ENCODE results near the gene ATL1. TPM values are rescaled to one million over a fixed set of nuclear protein-coding genes. Genes with fewer than 3 reads are reported as not detected.
A peak's percentile ranks its signal among the peaks of the same experiment; 100 is the strongest.

The ATL1 gene
- total and polyA plus RNA-seq, 2 experiments from 2014 or later = 4.3 to 6.0 TPM

GRCh38 chr14:50615056-50615455, 55.1 kb downstream of the ATL1 start:
- Histone ChIP-seq H4K20me1 (ENCODE audit: insufficient read depth, poor library complexity, severe bottlenecking) (no peaks in the 10 kb centered on the region), H3K36me3 (replicated peaks; ENCODE audit: insufficient read depth, low read depth) (no peaks in the 10 kb centered on the region), H3K79me2 (no peaks in the 10 kb centered on the region), H3K9me2 (replicated peaks; ENCODE audit: insufficient read depth) (no peaks in the 10 kb centered on the region), H3K4me3 (no peak overlapping the region), H3K4me2 (no peak overlapping the region), H3K27ac (no peak overlapping the region), H3K27me3 (no peaks in the 10 kb centered on the region), H2AFZ (no peak overlapping the region), H3K4me1 (ENCODE audit: insufficient read depth) (no peaks in the 10 kb centered on the region), H3K9me3 (ENCODE audit: low read depth) (no peaks in the 10 kb centered on the region)
- DNase-seq (ENCODE audit: low spot score) = no peak
- WGBS (ENCODE audit: low lambda C conversion rate, missing lambda C conversion rate) = 48% methylated on average over 4 of the region's 4 CpGs
- TF ChIP-seq CTCF (IDR thresholded peaks at IDR 0.05; ENCODE audit: poor library complexity) = no peak

GRCh38 chr14:50615552-50615951, 55.6 kb downstream of the ATL1 start:
- Histone ChIP-seq H3K79me2 (no peaks in the 10 kb centered on the region), H3K4me3 (no peak overlapping the region), H3K9me3 (ENCODE audit: low read depth) (no peaks in the 10 kb centered on the region), H3K27ac (no peak overlapping the region), H3K9me2 (replicated peaks; ENCODE audit: insufficient read depth) (no peaks in the 10 kb centered on the region), H2AFZ (no peak overlapping the region), H3K36me3 (replicated peaks; ENCODE audit: insufficient read depth, low read depth) (no peaks in the 10 kb centered on the region), H4K20me1 (ENCODE audit: insufficient read depth, poor library complexity, severe bottlenecking) (no peaks in the 10 kb centered on the region), H3K27me3 (no peaks in the 10 kb centered on the region), H3K4me2 (no peak overlapping the region), H3K4me1 (ENCODE audit: insufficient read depth) (no peaks in the 10 kb centered on the region)
- DNase-seq (ENCODE audit: low spot score) = no peak
- TF ChIP-seq EZH2phosphoT487 (IDR thresholded peaks at IDR 0.05; ENCODE audit: low read depth, severe bottlenecking, unreplicated experiment) = no peak
- WGBS (ENCODE audit: low lambda C conversion rate, missing lambda C conversion rate) = 98% methylated on average over 2 of the region's 2 CpGs

GRCh38 chr14:50616275-50616674, 56.3 kb downstream of the ATL1 start:
- no peak for DNase-seq (ENCODE audit: low spot score)
- WGBS (ENCODE audit: low lambda C conversion rate, missing lambda C conversion rate) = 98% methylated on average over 2 of the region's 2 CpGs
- H2AFZ ChIP-seq = no peak overlapping the region
- H3K79me2 ChIP-seq = no peaks in the 10 kb centered on the region
- H3K9me2 ChIP-seq (replicated peaks; ENCODE audit: insufficient read depth) = no peaks in the 10 kb centered on the region
- no peaks in the 10 kb centered on the region for H3K27me3 ChIP-seq
- no peak for TF ChIP-seq EZH2phosphoT487 (IDR thresholded peaks at IDR 0.05; ENCODE audit: low read depth, severe bottlenecking, unreplicated experiment)
- TF ChIP-seq EZH2 (IDR thresholded peaks at IDR 0.05; ENCODE audit: borderline replicate concordance) = no peak
- no peak for TF ChIP-seq CTCF (IDR thresholded peaks at IDR 0.05; ENCODE audit: poor library complexity)
- no peaks in the 10 kb centered on the region for H4K20me1 ChIP-seq (ENCODE audit: insufficient read depth, poor library complexity, severe bottlenecking)
- H3K9me3 ChIP-seq (ENCODE audit: low read depth) = no peaks in the 10 kb centered on the region
- H3K4me2 ChIP-seq = no peak overlapping the region
- H3K36me3 ChIP-seq (replicated peaks; ENCODE audit: insufficient read depth, low read depth) = no peaks in the 10 kb centered on the region
- H3K4me1 ChIP-seq (ENCODE audit: insufficient read depth) = no peaks in the 10 kb centered on the region
- H3K4me3 ChIP-seq = no peak overlapping the region
- no peak overlapping the region for H3K27ac ChIP-seq

- H3K9me3 ChIP-seq (ENCODE audit: low read depth) = no peaks in the 10 kb centered on the region
- H3K4me2 ChIP-seq = no peak overlapping the region
- no peak overlapping the region for H2AFZ ChIP-seq
- H3K9me2 ChIP-seq (replicated peaks; ENCODE audit: insufficient read depth) = no peaks in the 10 kb centered on the region
- TF ChIP-seq EZH2 (IDR thresholded peaks at IDR 0.05; ENCODE audit: borderline replicate concordance) = no peak
- TF ChIP-seq CTCF (IDR thresholded peaks at IDR 0.05; ENCODE audit: poor library complexity) = peak; percentile 56
- no peak overlapping the region for H3K27ac ChIP-seq
- H3K27me3 ChIP-seq = no peaks in the 10 kb centered on the region
- no peak overlapping the region for H3K4me3 ChIP-seq
- no peaks in the 10 kb centered on the region for H4K20me1 ChIP-seq (ENCODE audit: insufficient read depth, poor library complexity, severe bottlenecking)
- DNase-seq (ENCODE audit: low spot score) = peak; percentile 34
- no peaks in the 10 kb centered on the region for H3K36me3 ChIP-seq (replicated peaks; ENCODE audit: insufficient read depth, low read depth)
- H3K4me1 ChIP-seq (ENCODE audit: insufficient read depth) = no peaks in the 10 kb centered on the region
- 84% methylated on average over 5 of the region's 5 CpGs for WGBS (ENCODE audit: low lambda C conversion rate, missing lambda C conversion rate)
- H3K79me2 ChIP-seq = no peaks in the 10 kb centered on the region
These were observed 59.7 kb downstream of the ATL1 start for GRCh38 chr14:50619569-50620141.
